Raji (cell line): Measurements from ENCODE around the gene CXCL14.

Experiments used
- POLR2A ChIP-seq: IDR thresholded peaks from 2 replicates; pipeline ENCODE4 v1.6.1; 2011; ENCODE audit warnings: low read depth, low read length, control low read depth; ENCODE audit not compliant: insufficient read depth

Gene CXCL14

DNA sequence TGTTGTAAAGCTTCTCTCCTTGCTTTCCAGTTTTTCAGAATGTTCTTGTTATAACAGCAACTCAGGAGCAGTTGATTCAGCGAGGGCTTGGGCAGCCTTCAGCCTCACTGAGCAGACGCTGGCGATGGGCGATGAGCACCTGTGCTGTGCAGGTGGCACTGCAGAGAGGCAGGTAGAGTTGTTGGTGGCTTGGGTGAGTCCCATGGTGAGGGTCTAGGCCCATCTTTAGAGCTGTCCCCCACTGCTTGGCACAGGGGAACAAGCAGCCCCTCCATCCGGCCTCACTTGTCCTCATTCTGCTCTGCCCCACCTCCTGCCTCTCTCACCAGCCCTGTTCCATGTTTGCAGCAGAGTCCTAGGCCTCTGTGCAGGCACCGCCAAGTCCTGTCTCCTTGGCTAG lies 6.1 kb upstream of the CXCL14 start:
- no peak for TF ChIP-seq POLR2A

DNA sequence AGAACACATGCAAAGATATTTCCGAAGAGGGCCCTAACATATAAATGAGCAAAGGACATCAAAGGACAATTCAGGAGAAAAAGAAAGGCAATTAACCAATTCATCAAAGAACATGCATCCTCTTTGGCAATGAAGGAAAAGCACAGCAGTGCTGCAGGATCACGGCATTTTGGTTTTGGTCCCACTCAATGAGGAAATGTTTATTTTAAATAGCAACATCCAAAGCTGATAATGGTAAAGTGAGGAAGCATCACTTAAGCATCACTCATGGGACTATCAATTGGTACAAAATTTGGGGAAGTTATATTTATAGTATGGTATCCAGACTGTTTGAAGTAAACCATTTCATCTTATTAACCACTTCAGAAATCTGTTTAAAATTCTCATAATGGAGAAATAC lies 5.5 kb upstream of the CXCL14 start:
- no peak for TF ChIP-seq POLR2A

- TF ChIP-seq POLR2A = no peak
Measured at GRCh38 chr5:135582099-135582781, 3.4 kb upstream of the CXCL14 start.

GRCh38 chr5:135578305-135578684 lies 496 bp downstream of the CXCL14 start:
- TF ChIP-seq POLR2A = no peak

DNA sequence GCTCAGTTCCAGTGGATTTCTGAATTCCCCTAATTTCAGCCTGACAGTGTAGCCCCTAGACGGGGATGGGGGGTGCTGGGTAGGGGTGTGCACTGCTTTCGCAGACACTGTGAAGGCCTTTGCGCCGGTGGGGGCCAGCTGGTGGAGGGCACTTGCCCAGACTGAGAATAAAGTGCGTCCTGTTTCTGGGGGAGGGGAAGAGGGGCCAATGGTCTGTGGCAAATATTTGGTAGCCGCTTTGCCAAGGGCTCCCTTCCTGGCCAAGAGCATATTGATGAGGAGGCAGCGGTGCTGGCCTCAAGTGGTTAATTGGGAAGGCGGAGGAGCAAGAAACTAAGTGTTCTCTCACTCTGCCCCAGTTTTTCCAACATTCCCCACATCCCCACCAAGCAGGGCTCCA lies 1.4 kb downstream of the CXCL14 start:
- TF ChIP-seq POLR2A = no peak

DNA sequence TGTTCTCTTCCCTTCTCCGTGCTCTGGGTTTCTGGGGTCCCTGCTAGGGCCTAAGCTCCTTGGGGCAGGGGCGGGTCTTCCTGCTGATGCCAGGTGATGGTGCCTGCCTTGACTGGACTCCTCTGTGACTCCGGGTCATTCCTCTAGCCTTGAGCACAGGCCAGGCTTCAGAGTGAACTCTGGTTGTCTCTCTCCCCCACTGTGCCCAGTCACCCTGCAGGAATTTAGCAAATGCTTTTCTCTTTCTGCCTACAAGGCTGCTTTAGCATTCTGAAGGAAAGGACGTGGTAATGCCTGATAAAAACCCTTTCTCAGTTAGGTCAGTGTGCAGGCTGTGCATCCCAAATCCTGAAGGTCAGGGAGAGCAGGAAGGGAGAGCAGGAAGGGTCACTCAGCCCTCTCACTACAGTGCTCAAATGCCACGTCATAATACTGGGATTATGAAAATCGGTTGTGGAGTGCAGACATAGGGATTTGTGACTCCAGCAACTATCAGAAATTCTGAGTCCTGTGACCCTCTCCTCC lies 2.7 kb downstream of the CXCL14 start:
- TF ChIP-seq POLR2A = no peak

- TF ChIP-seq POLR2A = no peak
Measured at GRCh38 chr5:135574493-135574892, 4.3 kb downstream of the CXCL14 start.

GRCh38 chr5:135571902-135572301 lies 6.9 kb downstream of the CXCL14 start:
- TF ChIP-seq POLR2A = no peak

- no peak for TF ChIP-seq POLR2A
Measured at GRCh38 chr5:135571066-135571609, 7.7 kb downstream of the CXCL14 start.

DNA sequence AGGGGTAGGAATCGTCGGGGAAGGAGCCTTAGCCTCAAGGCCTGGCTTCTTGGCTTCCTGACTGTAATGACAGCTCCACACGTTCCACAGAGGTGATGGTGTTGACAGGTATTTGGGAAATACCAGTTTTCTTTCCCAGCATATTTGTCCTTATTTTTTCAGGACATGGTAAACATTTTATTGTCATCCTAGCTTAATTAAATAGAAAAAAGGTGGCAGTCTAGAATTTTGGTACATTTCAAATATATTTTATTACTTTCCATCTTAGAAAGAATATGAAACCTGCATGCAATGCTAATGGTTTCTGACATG lies 8.4 kb downstream of the CXCL14 start:
- no peak for TF ChIP-seq POLR2A

GRCh38 chr5:135569755-135570452 lies 8.9 kb downstream of the CXCL14 start:
- TF ChIP-seq POLR2A = no peak

DNA sequence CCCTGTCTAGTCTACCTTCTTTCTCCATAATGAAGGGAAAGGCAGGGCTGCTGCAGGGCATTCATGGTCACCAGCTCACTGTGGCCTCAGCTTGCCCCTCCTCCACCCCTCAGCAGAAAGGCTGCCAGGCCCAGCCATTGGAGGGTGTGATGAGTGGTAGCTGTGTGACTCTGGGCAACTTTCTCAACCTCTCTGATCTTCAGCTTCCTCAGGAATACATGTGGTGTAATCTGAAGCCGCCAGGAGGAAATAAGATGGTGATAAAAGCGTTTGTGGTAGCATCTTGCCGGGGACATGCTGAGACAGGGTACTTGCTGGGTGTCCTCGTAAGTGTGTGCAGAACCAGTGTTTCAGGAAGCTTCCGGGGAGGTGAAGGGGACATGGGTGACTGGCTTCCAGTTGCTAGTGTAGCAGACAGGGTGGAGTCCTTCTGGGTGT lies 9.8 kb downstream of the CXCL14 start:
- TF ChIP-seq POLR2A = no peak

DNA sequence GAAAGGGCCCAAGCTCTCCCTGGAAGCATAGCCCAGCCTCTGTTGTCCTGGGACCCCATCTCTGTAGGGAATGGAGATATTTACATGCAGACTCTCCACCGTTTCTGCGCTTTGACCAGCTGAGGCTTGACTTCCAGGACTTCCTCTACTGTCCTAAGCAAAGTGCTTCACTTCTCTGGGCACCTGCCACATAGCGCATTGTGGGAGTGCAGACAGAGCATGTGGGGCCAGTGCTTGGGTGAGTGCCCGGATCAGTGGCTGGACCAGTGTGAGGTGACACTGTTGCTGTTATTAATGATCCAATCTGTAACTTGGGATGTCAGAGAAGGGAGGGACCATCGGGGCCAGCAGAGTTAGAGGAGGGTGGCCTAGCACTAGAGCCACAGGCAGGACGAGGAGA lies 10.5 kb downstream of the CXCL14 start:
- no peak for TF ChIP-seq POLR2A

GRCh38 chr5:135567661-135568060 lies 11.1 kb downstream of the CXCL14 start:
- no peak for TF ChIP-seq POLR2A

- TF ChIP-seq POLR2A = no peak
Measured at GRCh38 chr5:135566422-135567400, 12.1 kb downstream of the CXCL14 start.
